SK-N-SH (cell line): ENCODE data around the gene FRMD3. TPM values are rescaled to one million over a fixed set of nuclear protein-coding genes. Genes with fewer than 3 reads are reported as not detected.

ENCODE experiments used
- CTCF ChIA-PET: fragments of 300-600, 350-600 bp; formaldehyde crosslinking; extraction: SDS; loops from one replicate; lab custom pipeline; 2021; lab: Yijun Ruan, JAX
- POLR2A ChIA-PET: fragments of 350-600 bp; sonication (Branson Sonifier 250); formaldehyde crosslinking; extraction: SDS; loops from one replicate; lab custom pipeline; 2020; ENCODE audit warnings: antibody characterized with exemption, inconsistent platforms; lab: Yijun Ruan, JAX
- DNase-seq: peaks from one replicate; pipeline ENCODE4 v3.0.0; 2012
- H2AFZ ChIP-seq: fragments of 200-600 bp; sonication (generic); 2 replicates; pipeline ENCODE4 v1.8.1; 2016; ENCODE audit warnings: antibody characterized with exemption, mild to moderate bottlenecking, low read depth
- H3F3A ChIP-seq: fragments of 200-600 bp; sonication (generic); replicated peaks from 2 replicates; pipeline ENCODE3; 2016; ENCODE audit warnings: antibody characterized with exemption, mild to moderate bottlenecking; ENCODE audit not compliant: insufficient read depth
- H3K27ac ChIP-seq, 2 experiments: fragments of 200-500 bp in 1 of 2; fragments of 200-600 bp in 1 of 2; sonication (Bioruptor generic) in 1 of 2; sonication (generic), shearing (Covaris generic) in 1 of 2; 2 replicates each; pipeline versions ENCODE4 v1.5.1 to v1.6.1; 2014 to 2016; ENCODE audit warnings: low read depth in 2 of 2, inconsistent platforms in 1 of 2, low read length in 1 of 2, mild to moderate bottlenecking in 1 of 2, mixed read lengths in 1 of 2
- H3K27me3 ChIP-seq: fragments of 200-600 bp; sonication (generic), shearing (Covaris generic); 2 replicates; pipeline ENCODE4 v1.6.1; 2016; ENCODE audit warnings: mixed run types; ENCODE audit not compliant: insufficient read depth
- H3K36me3 ChIP-seq, 2 experiments: fragments of 200-500 bp in 1 of 2; fragments of 200-600 bp in 1 of 2; sonication (Bioruptor generic) in 1 of 2; sonication (generic) in 1 of 2; replicated peaks in 1 of 2; 2 replicates each; pipeline versions ENCODE3 to v1.5.1; 2014 to 2016; ENCODE audit warnings: low read length in 1 of 2, mild to moderate bottlenecking in 1 of 2; ENCODE audit not compliant: insufficient read depth in 2 of 2, control insufficient read depth in 1 of 2
- H3K4me1 ChIP-seq, 2 experiments: fragments of 200-500 bp in 1 of 2; fragments of 200-600 bp in 1 of 2; sonication (Bioruptor generic) in 1 of 2; sonication (generic), shearing (Covaris generic) in 1 of 2; 2 replicates each; pipeline versions ENCODE4 v1.5.1 to v1.6.1; 2014 to 2016; ENCODE audit warnings: low read depth in 1 of 2, low read length in 1 of 2, mixed run types in 1 of 2; ENCODE audit not compliant: insufficient read depth in 2 of 2, control insufficient read depth in 1 of 2
- H3K4me2 ChIP-seq: fragments of 200-600 bp; sonication (generic), shearing (Covaris generic); 2 replicates; pipeline ENCODE4 v1.6.1; 2017; ENCODE audit warnings: mixed run types
- H3K4me3 ChIP-seq, 2 experiments: fragments of 200-500 bp in 1 of 2; fragments of 200-600 bp in 1 of 2; sonication (Bioruptor generic) in 1 of 2; sonication (generic), shearing (Covaris generic) in 1 of 2; 2 replicates each; pipeline versions ENCODE4 v1.5.1 to v1.8.1; 2014 to 2016; ENCODE audit warnings: low read depth in 2 of 2, inconsistent platforms in 1 of 2, low read length in 1 of 2, mild to moderate bottlenecking in 1 of 2, mixed read lengths in 1 of 2, moderate library complexity in 1 of 2
- H3K79me2 ChIP-seq: fragments of 200-600 bp; sonication (generic); 2 replicates; pipeline ENCODE4 v1.8.1; 2017; ENCODE audit warnings: mild to moderate bottlenecking; ENCODE audit not compliant: insufficient read depth
- H3K9ac ChIP-seq: fragments of 200-600 bp; sonication (generic); 2 replicates; pipeline ENCODE4 v1.6.1; 2017; ENCODE audit warnings: mixed run types
- H3K9me2 ChIP-seq: fragments of 200-600 bp; sonication (generic); 2 replicates; pipeline ENCODE4 v1.6.1; 2017; ENCODE audit warnings: mixed run types
- H3K9me3 ChIP-seq: fragments of 200-600 bp; sonication (generic); 2 replicates; pipeline ENCODE4 v1.6.1; 2017; ENCODE audit warnings: mixed run types, mild to moderate bottlenecking, moderate library complexity
- H4K20me1 ChIP-seq: fragments of 200-600 bp; sonication (generic); 2 replicates; pipeline ENCODE4 v1.6.1; 2017; ENCODE audit warnings: mild to moderate bottlenecking, mixed run types; ENCODE audit not compliant: insufficient read depth
- EZH2phosphoT487 ChIP-seq: fragments of 200-600 bp; sonication (generic); IDR thresholded peaks from 2 replicates; pipeline ENCODE4 v1.6.1; 2017; ENCODE audit warnings: low read depth, mixed run types, mild to moderate bottlenecking, antibody characterized with exemption, moderate library complexity, borderline replicate concordance
- FOSL2 ChIP-seq: IDR thresholded peaks from 2 replicates; pipeline ENCODE4 v1.4.0; 2012; ENCODE audit warnings: low read depth, mild to moderate bottlenecking, moderate library complexity, borderline replicate concordance
- FOXJ3 ChIP-seq: sonication (generic); formaldehyde crosslinking; IDR thresholded peaks from 2 replicates; pipeline ENCODE4 v1.5.1; 2020; ENCODE audit warnings: mild to moderate bottlenecking, missing genetic modification reagents
- FOXM1 ChIP-seq: IDR thresholded peaks from 2 replicates; pipeline ENCODE4 v1.4.0; 2012; ENCODE audit warnings: low read depth, mild to moderate bottlenecking
- GABPA ChIP-seq: IDR thresholded peaks from 2 replicates; pipeline ENCODE4 v1.4.0; 2012; ENCODE audit warnings: low read depth, mild to moderate bottlenecking
- GATA2 ChIP-seq: sonication (generic); formaldehyde crosslinking; IDR thresholded peaks from 2 replicates; pipeline ENCODE4 v1.5.0; 2020; ENCODE audit warnings: mild to moderate bottlenecking, missing genetic modification reagents
- JUND ChIP-seq: IDR thresholded peaks from 2 replicates; pipeline ENCODE4 v1.4.0; 2012
- MXI1 ChIP-seq: IDR thresholded peaks from 2 replicates; pipeline ENCODE4 v1.6.1; 2012; ENCODE audit warnings: mild to moderate bottlenecking, low read depth, low read length, improper control_type of control experiment
- NRF1 ChIP-seq: IDR thresholded peaks from 2 replicates; pipeline ENCODE4 v1.6.1; 2012; ENCODE audit warnings: low read depth, mild to moderate bottlenecking, low read length
- RAD21 ChIP-seq: IDR thresholded peaks from 2 replicates; pipeline ENCODE4 v1.6.1; 2012; ENCODE audit warnings: mild to moderate bottlenecking, low read length
- RCOR1 ChIP-seq: fragments of 150-350 bp; IDR thresholded peaks from 2 replicates; pipeline ENCODE4 v1.6.1; 2017; ENCODE audit warnings: antibody characterized with exemption, low read length
- REST ChIP-seq: IDR thresholded peaks from 2 replicates; pipeline ENCODE4 v1.6.1; 2012; ENCODE audit warnings: mild to moderate bottlenecking, low read depth, low read length, moderate library complexity
- YY1 ChIP-seq: IDR thresholded peaks from 2 replicates; pipeline ENCODE4 v1.4.0; 2012; ENCODE audit warnings: low read depth, mild to moderate bottlenecking
- WGBS: methylation state at CpG from one replicate; pipeline ENCODE4 v1.1.6; 2017; ENCODE audit warnings: low lambda C conversion rate; 5-methylcytosine and 5-hydroxymethylcytosine counted together
- polyA plus RNA-seq, 3 experiments: library from polyadenylated mRNA; depleted of rRNA; stranded (reverse); fragments of >200 nt; gene quantifications; 2 replicates each; pipeline ENCODE4 v1.2.3, GENCODE V29; 2012
- TF ChIP-seq, protein P1 (sequence below): IDR thresholded peaks from 2 replicates; pipeline ENCODE4; 2012
- TF ChIP-seq, protein P2 (sequence below): IDR thresholded peaks from 2 replicates; pipeline ENCODE4 v1.4.0; 2012; ENCODE audit warnings: low read depth, borderline replicate concordance
- TF ChIP-seq, protein P3 (sequence below): fragments of 150-350 bp; IDR thresholded peaks from 2 replicates; pipeline ENCODE4 v1.6.1; 2016; ENCODE audit warnings: mild to moderate bottlenecking, low read depth, low read length
- TF ChIP-seq, protein P4 (sequence below): fragments of 200-600 bp; sonication (generic); IDR thresholded peaks from 2 replicates; pipeline ENCODE4 v1.6.1; 2017; ENCODE audit warnings: antibody characterized with exemption, mild to moderate bottlenecking, moderate library complexity

FRMD3 gene
- polyA plus RNA-seq, 1 of the 3 experiments (the other 2 are of a cell fraction) = 0.89 TPM

- TF ChIP-seq, protein P1, sequence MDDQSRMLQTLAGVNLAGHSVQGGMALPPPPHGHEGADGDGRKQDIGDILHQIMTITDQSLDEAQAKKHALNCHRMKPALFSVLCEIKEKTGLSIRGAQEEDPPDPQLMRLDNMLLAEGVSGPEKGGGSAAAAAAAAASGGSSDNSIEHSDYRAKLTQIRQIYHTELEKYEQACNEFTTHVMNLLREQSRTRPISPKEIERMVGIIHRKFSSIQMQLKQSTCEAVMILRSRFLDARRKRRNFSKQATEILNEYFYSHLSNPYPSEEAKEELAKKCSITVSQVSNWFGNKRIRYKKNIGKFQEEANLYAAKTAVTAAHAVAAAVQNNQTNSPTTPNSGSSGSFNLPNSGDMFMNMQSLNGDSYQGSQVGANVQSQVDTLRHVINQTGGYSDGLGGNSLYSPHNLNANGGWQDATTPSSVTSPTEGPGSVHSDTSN = no peak
- no peak for TF ChIP-seq REST
Observed at GRCh38 chr9:83372957-83373356, 165.2 kb downstream of the FRMD3 start (continued).

- H3K4me2 ChIP-seq = no peak overlapping the region
- H4K20me1 ChIP-seq = no peaks in the 10 kb centered on the region
- no peaks in the 10 kb centered on the region for H3K36me3 ChIP-seq
- peaks cover 10% of the 10 kb centered on the region for H3F3A ChIP-seq
- no peaks in the 10 kb centered on the region for H3K9me3 ChIP-seq
- ChIA-PET POLR2A (no interaction called here), CTCF (interaction anchor here (0.7 to 3.1 kb wide), 2 partner anchors 33 to 328 kb away, joined by 3 to 9 read pairs; no protein-coding TSS in a partner anchor)
- H3K9ac ChIP-seq = no peak overlapping the region
- 72% methylated on average over 2 of the region's 2 CpGs for WGBS
- H3K4me3 ChIP-seq = no peak overlapping the region
- DNase-seq = no peak
- peak overlapping the region in 1 of 2 experiments; percentile 52; a peak in 1 of 4 replicates for H3K27ac ChIP-seq
- H3K4me1 ChIP-seq = no peaks in the 10 kb centered on the region
- no peaks in the 10 kb centered on the region for H3K9me2 ChIP-seq
- no peaks in the 10 kb centered on the region for H3K27me3 ChIP-seq
- H2AFZ ChIP-seq = no peak overlapping the region
- peaks cover 2% of the 10 kb centered on the region; the same call in 1 of the 2 replicates for H3K79me2 ChIP-seq
- TF ChIP-seq FOSL2 (no peak), REST (no peak), JUND (no peak), FOXM1 (no peak), GABPA (no peak), GATA2 (CRISPR knock-in tag) (no peak), MXI1 (no peak), YY1 (no peak), EZH2phosphoT487 (no peak), FOXJ3 (CRISPR knock-in tag) (no peak), RAD21 (no peak), NRF1 (no peak), RCOR1 (no peak)
- TF ChIP-seq, protein P2, sequence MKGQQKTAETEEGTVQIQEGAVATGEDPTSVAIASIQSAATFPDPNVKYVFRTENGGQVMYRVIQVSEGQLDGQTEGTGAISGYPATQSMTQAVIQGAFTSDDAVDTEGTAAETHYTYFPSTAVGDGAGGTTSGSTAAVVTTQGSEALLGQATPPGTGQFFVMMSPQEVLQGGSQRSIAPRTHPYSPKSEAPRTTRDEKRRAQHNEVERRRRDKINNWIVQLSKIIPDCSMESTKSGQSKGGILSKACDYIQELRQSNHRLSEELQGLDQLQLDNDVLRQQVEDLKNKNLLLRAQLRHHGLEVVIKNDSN = no peak
- TF ChIP-seq, protein P3, sequence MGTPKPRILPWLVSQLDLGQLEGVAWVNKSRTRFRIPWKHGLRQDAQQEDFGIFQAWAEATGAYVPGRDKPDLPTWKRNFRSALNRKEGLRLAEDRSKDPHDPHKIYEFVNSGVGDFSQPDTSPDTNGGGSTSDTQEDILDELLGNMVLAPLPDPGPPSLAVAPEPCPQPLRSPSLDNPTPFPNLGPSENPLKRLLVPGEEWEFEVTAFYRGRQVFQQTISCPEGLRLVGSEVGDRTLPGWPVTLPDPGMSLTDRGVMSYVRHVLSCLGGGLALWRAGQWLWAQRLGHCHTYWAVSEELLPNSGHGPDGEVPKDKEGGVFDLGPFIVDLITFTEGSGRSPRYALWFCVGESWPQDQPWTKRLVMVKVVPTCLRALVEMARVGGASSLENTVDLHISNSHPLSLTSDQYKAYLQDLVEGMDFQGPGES = no peak
- TF ChIP-seq, protein P4, sequence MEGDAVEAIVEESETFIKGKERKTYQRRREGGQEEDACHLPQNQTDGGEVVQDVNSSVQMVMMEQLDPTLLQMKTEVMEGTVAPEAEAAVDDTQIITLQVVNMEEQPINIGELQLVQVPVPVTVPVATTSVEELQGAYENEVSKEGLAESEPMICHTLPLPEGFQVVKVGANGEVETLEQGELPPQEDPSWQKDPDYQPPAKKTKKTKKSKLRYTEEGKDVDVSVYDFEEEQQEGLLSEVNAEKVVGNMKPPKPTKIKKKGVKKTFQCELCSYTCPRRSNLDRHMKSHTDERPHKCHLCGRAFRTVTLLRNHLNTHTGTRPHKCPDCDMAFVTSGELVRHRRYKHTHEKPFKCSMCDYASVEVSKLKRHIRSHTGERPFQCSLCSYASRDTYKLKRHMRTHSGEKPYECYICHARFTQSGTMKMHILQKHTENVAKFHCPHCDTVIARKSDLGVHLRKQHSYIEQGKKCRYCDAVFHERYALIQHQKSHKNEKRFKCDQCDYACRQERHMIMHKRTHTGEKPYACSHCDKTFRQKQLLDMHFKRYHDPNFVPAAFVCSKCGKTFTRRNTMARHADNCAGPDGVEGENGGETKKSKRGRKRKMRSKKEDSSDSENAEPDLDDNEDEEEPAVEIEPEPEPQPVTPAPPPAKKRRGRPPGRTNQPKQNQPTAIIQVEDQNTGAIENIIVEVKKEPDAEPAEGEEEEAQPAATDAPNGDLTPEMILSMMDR = no peak
- TF ChIP-seq, protein P1 = no peak
Observed at GRCh38 chr9:83367326-83367725, 170.9 kb downstream of the FRMD3 start.
